HG02973 (cell line): ENCODE measurements around the gene CRADD.
"Not testable (repeated sequence)": the region's sequence is repeated elsewhere in the genome, so short reads cannot be mapped to it uniquely, and the experiment has no call there.

Source experiments
- ATAC-seq: cut with Tn5 transposase; IDR thresholded peaks from one replicate; pipeline ENCODE4 v1.9.1; 2021; ENCODE audit warnings: moderate library complexity; ENCODE audit not compliant: unreplicated experiment

Gene CRADD

DNA sequence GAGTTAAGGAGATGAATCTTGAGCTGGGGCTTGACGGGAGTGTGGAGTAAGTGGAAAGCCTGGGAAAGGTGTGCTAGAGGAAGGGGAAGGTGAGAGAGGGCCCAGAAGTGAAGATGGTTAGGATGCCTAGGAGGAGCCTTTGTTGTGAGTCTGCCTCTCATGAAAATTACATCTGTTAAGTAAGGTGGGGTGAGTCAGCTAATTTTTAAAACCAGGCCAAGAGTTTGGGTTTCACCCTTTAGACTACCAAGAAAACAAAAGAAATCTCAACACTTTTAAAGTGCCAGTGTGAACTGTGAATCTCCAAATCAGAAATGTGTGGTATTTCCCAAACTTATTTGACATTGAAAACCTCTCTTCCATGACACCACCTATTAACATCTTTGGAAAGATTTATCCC lies 185.2 kb downstream of the CRADD start:
- no peak for ATAC-seq

DNA sequence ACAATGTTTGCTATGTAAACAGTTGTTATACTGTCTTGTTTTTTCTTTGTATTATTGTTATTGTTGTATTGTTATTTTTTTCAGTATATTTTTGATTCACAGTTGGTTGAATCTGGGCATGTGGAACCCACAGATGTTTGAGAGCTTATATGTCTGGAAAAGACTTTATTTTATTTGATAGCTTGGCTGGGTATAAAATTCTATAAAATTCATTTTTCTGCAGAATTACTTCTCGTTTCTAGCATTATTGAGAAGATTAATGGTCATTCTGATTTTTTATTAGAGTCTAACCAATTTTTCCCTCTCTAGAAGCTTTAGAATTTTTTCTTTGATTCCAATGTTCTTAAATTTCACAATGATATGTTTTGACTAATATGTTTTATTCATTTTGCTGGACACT lies 188.6 kb downstream of the CRADD start:
- no peak for ATAC-seq

DNA sequence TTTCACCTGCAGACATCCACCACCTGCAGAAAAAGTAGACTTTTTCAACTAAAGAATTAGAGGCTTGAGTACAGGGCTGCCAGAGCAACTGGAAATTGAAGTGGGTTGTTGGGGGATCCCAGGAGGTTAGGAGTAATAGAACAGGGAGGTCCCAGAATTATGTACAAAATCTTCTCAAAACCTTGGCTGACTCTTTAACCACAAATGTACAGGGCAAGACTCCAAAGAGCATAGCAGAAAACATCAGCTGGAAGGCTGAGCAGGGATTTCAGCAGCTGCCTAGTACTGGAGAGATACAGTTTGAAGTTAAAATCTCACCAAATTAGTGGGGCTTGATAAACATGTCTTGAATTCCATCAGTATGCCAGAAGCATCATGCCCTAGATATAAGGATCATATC lies 191.6 kb downstream of the CRADD start:
- ATAC-seq: no peak

DNA sequence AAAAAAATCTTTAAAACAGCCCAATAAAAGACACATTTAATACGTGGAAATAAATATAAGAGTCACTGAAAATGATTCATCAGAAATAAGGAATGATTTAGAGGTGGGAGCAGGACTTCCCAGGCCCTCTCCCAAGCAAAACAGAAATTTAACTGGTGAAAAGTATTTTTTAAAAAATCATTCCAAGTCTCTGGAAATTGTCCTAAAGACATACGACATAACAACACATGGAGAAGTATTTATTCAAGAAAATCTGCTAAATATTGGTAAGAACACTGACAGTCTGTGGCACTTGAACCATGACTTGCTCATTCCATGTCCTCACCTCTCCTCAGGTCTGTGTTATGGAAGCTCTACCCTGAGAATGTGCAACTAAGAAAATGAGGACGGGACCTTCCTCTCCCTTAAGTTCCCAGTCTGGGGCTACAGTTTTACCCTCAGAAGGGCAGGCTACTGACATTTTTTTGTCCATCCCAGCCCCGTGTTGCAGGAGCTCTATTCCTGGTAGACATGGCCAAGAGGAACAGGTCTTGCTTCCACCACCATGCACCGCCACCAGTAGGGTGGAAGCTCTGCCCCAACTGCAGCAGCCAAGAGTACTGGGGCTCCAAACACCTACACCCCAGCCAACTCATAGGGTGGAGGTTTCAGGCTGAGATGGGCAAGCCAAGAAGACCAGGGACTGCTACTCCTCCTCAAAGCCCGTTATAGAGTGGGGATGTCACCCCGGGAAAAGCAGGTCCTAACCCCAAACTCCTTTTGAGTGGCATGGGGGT lies 193.0 kb downstream of the CRADD start:
- ATAC-seq: no peak

DNA sequence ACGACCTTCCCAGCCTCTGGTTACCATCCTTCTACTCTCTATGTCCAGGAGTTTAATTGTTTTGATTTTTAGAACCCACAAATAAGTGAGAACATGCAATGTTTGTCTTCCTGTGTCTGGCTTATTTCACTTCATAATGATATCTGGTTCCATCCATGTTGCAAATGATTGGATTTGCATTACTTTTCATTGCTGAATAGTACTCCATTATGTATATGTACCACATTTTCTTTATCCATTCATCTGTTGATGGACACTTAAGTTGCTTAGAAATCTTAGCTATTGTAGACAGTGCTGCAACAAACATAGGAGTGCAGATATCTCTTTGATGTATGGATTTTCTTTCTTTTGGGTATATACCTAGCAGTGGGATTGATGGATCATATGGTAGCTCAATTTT lies 194.4 kb downstream of the CRADD start:
- not testable (repeated sequence) for ATAC-seq

DNA sequence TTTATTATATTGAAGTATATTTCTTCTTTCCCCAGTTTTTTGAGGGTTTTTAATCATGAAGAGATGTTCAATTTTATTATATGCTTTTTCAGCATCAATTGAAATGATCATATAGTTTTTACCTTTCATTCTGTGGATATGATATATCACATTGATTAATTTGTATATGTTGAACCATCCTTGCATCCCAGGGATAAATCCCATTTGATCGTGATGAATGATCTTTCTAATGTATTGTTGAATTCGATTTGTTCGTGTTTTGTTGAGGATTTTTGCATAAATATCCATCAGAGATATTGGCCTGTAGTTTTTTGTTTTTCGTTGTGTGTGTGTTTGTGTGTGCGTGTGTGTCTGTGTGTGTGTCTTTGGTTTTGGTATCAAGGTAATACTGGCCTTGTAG lies 196.4 kb downstream of the CRADD start:
- no peak for ATAC-seq

DNA sequence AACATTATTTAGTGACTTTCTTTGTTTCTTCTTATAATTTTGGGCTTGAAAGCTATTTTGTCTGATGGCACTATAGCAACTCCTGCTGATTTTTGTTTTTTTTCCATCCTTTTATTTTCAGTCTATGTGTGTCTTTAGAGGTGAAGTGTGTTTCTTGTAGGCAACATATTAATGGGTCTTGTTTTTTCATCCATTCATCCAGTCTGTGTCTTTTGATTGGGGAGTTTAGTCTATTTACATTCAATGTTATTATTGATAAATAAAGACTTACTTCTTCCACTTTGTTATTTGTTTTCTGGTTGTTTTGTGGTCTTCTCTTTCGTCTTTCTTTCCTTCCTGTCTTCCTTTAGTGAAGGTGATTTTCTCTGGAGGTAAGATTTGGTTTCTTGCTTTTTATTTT lies 198.0 kb downstream of the CRADD start:
- no peak for ATAC-seq

DNA sequence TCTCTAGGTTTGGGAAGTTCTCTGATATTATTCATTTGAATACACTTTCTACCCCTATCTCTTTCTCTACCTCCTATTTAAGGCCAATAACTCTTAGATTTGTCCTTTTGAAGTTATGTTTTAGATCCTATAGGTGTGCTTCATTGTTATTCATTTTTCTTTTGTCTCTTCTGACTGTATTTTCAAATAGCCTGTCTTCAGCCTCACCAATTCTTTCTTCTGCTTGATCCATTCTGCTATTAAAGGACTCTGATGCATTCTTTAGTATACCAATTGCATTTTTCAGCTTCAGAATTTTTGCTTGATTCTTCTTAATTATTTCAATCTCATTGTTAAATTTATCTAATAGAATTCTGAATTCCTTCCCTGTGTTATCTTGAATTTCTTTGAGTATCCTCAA lies 199.2 kb downstream of the CRADD start:
- no peak for ATAC-seq

DNA sequence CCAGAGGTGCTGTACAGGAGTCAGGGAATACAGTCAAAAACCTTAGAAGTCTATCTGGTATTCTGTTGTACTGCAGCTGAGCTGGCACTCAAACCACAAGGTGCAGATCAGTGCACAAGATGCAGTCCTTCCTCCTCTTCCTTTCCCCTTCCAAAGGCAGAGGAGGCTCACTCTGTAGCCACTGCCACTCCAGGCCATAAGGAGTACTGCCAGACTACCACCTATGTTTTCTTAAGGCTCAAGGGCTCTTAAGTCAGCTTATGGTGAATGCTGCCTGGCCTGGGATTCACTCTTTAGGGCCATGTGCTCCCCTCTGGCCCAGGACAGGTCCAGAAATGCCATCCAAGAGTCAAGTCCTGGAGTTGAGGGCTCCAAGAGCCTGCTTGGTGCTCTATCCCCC lies 200.3 kb downstream of the CRADD start:
- no peak for ATAC-seq

DNA sequence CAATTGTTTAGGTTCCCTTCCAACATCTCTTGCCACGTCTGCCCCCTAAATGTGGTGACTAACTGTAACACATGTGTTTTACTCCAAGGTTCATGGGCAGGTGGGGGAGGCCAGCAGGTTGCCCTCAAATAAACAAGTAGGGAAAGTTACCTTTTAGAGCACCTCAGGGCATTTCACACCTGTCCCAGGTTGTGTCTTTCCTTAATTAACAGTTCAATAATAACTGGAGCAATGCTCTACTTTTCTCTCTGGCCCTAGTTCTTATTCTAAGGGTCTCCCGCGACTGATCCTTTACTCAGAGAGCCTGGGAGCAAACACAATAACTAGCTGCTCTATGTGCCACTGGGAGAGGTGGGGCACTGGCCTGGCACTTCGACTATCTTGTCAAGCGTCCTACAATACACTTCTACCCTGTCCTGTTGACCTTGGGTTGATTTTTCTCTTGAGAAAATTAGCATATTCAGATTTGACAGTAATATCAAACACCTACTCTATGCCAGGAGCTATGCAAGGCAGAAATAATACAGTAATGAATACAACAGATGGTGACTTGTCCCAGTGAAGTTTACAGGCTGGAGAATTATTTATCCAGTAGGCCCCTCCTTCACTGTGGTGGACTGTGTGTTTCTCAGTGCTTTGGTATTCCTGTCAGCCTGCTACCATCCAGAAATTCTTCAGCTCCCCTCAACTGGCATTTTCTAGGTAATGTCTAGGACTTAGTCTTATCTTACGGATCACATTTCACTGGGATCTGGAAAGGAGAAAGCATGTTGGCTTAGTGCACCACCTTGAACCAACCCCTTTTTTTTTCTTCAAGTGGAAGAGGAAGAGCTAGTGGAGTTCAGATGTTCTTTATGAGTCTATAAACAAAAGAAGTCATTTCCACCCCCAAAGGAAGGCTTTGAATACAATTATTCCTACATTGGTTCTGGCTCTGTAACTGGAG lies 202.6 kb downstream of the CRADD start:
- no peak for ATAC-seq

DNA sequence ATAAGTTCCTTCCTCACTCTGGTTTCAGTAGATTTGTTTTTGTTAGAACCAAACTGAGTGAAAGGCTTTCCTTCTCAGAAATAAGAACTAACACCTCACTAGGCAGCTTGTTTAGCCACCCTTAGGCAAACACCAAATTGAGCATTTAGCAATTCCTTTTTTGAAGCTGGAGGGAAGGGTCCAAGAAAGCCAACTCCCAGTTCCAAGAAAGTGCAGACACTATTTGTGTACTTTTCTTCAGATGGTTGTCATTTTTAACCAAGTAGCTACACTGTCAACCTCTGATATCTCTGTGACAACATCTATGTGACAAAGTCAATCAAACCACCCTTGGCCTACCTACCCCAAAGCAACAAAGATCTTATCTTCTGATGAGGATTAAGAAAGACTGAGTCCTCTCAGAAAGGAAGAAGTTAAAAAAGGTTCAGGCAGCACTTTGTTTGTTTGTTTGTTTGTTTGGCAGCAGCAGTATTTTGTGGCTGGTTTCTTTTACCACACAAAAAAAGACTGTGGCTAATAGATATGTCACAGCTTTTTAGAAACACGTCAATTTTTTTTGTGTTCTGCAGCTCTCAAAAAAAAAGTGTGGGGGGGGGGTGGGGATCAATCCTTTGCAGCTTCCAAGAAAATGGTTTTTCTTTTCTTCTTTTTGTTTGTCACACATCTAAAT lies 203.8 kb downstream of the CRADD start:
- no peak for ATAC-seq

DNA sequence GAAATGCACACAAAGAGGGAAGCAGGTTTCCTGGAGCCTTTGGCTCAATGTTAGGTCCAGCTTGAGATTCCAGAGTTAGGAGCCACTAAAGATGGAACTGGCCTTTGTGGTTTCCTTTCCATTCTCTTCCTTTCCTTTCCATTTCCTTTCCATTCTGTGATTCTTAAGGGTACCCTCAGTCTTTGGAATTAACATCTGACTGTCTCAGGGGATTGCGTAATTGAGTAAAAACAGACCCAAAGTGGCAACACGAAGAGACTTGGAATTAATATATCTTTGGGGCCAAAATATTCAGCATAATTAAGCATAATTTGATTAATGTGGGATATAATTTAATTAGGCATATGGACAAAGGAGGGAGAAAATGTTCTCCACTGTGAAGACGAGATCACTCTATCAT lies 205.6 kb downstream of the CRADD start:
- ATAC-seq: no peak

DNA sequence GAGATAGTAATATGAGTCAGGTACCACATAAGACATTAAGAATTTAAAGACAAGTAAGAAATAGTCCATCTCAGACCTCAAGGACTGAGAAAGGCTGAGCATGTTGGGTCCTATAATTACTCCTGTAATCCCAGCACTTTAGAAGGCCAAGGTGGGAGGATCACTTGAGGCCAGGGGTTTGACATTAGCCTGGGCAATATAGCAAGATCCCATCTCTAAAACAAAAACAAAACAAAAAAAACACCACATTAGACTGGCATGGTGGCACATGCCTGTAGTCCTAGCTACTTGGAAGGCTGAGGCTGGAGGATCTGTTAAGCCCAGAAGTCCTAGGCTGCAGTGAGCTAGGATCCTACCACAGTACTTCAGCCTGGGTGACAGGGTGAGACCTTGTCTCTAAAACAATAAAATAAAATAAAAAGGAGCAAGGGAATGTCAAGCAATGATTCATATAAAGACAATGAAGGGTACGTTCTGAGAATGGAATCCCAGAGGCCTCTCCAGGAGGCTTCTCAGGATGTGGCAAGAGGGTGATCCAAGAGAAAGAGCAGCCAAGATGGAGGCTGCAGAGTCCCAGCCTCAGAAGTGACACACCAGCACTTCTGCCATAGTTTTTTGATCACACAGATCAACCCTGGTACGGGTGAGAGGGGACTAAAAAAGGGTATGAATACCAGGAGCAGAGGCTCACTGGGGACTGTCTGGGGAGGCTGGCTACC lies 206.4 kb downstream of the CRADD start:
- no peak for ATAC-seq

DNA sequence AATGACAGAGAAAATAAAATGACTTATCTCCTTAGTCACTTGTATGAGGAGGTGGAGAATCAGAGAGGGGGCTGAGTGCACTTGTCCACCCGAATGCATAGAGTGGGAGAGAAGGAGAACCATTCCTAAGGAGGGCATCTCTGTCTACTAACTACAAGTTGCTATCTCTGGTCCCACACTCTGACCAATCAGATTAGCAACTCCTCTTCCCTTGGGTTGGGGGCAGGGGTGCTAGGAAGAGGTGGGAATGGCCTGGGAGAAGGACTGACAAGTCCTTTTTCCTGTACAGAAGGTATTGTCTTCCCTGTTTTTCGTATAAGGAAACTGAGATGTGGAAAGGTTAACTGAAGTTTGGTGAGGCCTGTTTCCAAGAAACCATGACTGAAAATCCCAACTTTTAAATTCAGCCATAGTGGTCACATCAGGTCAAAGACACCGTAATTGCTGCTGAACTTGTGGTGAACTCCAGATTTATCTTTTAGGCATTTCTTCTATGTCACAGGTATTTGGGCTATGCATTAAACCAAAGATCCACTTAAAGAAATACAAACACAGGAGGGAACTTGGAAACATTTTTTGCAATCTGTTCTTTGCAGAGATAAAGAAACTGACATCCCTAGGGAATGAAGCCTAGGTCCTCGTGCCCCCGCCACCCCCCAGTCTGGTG lies 207.8 kb downstream of the CRADD start:
- ATAC-seq: no peak

DNA sequence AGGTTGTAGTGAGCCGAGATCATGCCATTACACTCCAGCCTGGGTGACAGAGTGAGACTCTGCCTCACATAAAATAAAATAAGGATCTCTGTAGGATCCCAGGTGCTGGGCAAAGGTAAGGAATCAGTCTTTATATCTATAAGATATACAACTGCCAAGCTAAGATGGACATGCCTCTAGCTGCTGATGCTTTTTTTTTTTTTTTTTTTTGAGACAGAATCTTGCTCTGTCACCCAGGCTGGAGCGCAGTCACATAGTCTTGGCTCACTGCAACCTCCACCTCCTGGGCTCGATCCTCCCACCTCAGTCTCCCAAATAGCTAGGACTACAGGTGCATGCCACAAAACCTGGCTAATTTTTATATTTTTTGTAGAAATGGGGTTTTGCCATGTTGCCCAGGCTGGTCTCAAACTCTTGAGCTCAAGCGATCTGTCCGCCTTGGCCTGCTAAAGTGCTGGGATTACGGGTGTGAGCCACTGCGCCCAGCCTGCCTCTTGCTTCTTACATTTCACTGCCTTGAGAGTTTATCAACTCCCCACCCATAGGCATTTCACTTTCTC lies 208.9 kb downstream of the CRADD start:
- not testable (repeated sequence) for ATAC-seq

DNA sequence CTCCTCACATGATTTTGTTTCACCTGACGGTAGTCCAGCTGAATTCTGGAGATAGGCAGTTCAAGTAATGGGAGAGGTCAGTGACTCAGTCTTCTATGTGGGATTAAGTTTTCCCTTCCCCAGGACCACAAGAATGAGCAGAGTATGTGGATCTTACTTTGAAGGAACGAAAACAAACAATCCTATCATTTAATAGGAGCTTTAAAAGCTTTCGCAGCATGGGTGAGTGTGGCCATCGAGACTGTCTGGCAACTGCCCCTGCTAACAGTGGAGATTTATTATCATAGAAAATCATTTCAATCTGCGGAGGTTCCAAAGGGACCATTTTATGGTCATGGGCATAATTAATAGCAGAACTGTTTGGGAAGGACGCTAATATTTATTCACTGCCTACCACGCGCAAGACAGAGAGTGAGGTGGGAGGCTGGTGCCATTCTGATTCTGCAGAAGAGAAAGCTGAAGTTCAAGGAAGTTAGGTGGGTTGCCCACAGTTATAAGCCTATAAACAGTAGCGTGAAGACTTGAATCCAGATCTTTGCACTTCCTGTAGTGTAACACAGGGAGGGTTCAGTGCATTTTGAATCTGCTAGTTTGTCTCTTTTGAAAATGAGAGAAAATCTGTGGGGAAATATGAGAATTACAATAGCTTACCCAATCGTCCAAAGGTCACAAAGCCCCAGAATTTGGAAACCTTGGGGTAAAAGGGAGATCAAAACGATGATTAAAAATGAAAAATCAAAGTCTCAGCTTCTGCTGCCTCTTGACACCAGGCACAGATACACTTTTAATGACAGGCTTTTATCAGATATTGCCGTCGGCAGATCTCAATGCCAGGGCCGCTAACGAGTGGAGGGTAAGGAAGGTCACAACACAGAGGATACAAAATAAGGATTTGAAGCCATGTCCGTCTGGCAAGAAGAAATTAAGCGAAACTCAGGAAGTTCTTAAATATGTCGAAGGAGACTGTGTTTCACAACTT lies 209.6 kb downstream of the CRADD start:
- no peak for ATAC-seq

DNA sequence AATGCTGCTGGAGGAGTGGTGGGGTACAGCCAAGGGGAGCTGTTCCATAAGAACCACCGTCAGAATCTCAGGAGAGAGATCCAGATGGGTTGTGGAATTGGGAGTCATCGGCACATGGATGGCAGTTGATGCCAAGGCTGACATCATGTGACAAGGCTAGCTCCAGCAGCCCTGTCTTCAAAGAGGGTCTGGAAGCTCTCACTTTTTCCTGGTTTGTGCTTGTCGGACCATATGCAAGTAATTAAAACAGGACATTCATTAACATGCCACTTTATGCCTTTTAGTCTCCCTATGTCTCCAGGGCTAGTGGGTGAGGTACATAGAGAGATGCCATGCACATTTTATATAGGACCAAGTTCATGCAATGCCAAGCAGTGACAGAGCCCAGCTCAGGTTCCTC lies 211.8 kb downstream of the CRADD start:
- no peak for ATAC-seq

DNA sequence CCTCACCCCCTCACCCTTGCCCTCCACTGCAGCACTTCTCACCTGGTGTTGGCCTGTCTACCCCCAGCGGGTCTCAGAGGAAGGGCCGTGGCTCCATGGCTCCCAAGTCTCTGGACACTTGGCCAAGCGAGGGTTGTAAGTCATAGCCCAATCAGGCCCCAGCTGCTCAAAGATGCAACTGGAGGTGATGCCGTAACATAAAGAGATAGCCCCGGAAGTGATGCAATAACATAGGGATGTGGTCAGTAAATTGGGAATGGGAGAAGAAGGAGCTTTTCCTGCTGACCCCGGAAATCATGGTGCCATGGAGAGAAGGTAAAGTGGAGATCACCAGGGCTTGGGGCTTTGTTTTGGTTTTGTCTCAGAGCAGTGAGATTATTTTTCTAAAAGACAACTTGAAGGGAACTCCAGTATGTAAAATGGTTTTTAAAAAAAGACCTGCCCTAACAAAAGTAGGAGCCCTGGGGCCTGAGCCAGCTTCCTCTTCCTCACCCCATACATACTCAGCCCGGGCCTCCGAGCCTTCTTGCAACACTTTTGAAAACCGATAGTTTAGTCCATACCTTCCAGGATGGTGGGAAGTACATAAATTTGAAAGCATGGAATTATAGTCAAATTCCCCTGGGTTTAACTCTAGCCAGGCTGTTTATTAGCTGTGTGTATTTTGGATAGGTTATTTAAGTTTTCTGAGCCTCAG lies 212.5 kb downstream of the CRADD start:
- no peak for ATAC-seq
